SH-SY5Y (cell line): Measurements from ENCODE around the gene ERICH3.

Experiments
- GATA2 ChIP-seq: IDR thresholded peaks from 2 replicates; pipeline ENCODE4 v1.6.1; 2011; ENCODE audit warnings: mild to moderate bottlenecking, low read depth, low read length
- GATA3 ChIP-seq: IDR thresholded peaks from 2 replicates; pipeline ENCODE4 v1.6.1; 2011; ENCODE audit warnings: low read depth, mild to moderate bottlenecking, low read length, moderate library complexity

GRCh38 chr1:74693473-74693872 lies 19.9 kb upstream of the ERICH3 start:
- TF ChIP-seq GATA2, result no peak
- no peak for TF ChIP-seq GATA3
